Measurements from ENCODE around the gene NLRP1. TPM values are rescaled to one million over a fixed set of nuclear protein-coding genes. Genes with fewer than 3 reads are reported as not detected.

NLRP1 gene
- total RNA-seq, 1 experiment from 2014 or later = 0.57 TPM

GRCh38 chr17:5571281-5571680, 13.0 kb downstream of the NLRP1 start:
- no peak for TF ChIP-seq CTCF (IDR thresholded peaks at IDR 0.05; ENCODE audit: unreplicated experiment)
- no peak overlapping the region for H3K4me3 Mint-ChIP-seq (ENCODE audit: low read depth, unreplicated experiment)
- H3K36me3 Mint-ChIP-seq (ENCODE audit: insufficient read depth, unreplicated experiment) = no peaks in the 10 kb centered on the region
- CTCF ChIA-PET = no interaction called here
- H3K27ac Mint-ChIP-seq (ENCODE audit: unreplicated experiment) = no peak overlapping the region
- no peaks in the 10 kb centered on the region for H3K9me3 Mint-ChIP-seq (ENCODE audit: low read depth, unreplicated experiment)
- intact Hi-C loops (cut with micrococcal nuclease; ENCODE audit: unreplicated experiment) = no loop called here
- H3K27me3 Mint-ChIP-seq (ENCODE audit: unreplicated experiment) = peaks cover 71% of the 10 kb centered on the region
- no TSS peak for BruUV-seq (replicated peaks)
- no peak for DNase-seq
- no peaks in the 10 kb centered on the region for H3K4me1 Mint-ChIP-seq (ENCODE audit: low read depth, unreplicated experiment)

GRCh38 chr17:5565808-5566207, 18.5 kb downstream of the NLRP1 start:
- no TSS peak for BruUV-seq (replicated peaks)
- Mint-ChIP-seq H3K27ac (ENCODE audit: unreplicated experiment) (no peak overlapping the region), H3K36me3 (ENCODE audit: insufficient read depth, unreplicated experiment) (no peaks in the 10 kb centered on the region), H3K4me3 (ENCODE audit: low read depth, unreplicated experiment) (no peak overlapping the region), H3K27me3 (ENCODE audit: unreplicated experiment) (peaks cover 86% of the 10 kb centered on the region), H3K4me1 (ENCODE audit: low read depth, unreplicated experiment) (no peaks in the 10 kb centered on the region), H3K9me3 (ENCODE audit: low read depth, unreplicated experiment) (no peaks in the 10 kb centered on the region)
- DNase-seq = no peak
- intact Hi-C loops (cut with micrococcal nuclease; ENCODE audit: unreplicated experiment) = no loop called here
- no peak for TF ChIP-seq CTCF (IDR thresholded peaks at IDR 0.05; ENCODE audit: unreplicated experiment)
- CTCF ChIA-PET = no interaction called here

GRCh38 chr17:5563456-5563855, 20.9 kb downstream of the NLRP1 start:
- CTCF ChIA-PET = no interaction called here
- DNase-seq = no peak
- Mint-ChIP-seq H3K4me3 (ENCODE audit: low read depth, unreplicated experiment) (no peak overlapping the region), H3K27ac (ENCODE audit: unreplicated experiment) (no peak overlapping the region), H3K4me1 (ENCODE audit: low read depth, unreplicated experiment) (no peaks in the 10 kb centered on the region), H3K9me3 (ENCODE audit: low read depth, unreplicated experiment) (no peaks in the 10 kb centered on the region), H3K27me3 (ENCODE audit: unreplicated experiment) (peaks cover 76% of the 10 kb centered on the region), H3K36me3 (ENCODE audit: insufficient read depth, unreplicated experiment) (no peaks in the 10 kb centered on the region)
- no TSS peak for BruUV-seq (replicated peaks)
- intact Hi-C loops (cut with micrococcal nuclease; ENCODE audit: unreplicated experiment) = no loop called here
- TF ChIP-seq CTCF (IDR thresholded peaks at IDR 0.05; ENCODE audit: unreplicated experiment) = no peak

GRCh38 chr17:5562661-5563360, 21.5 kb downstream of the NLRP1 start:
- H3K27ac Mint-ChIP-seq (ENCODE audit: unreplicated experiment) = no peak overlapping the region
- intact Hi-C loops (cut with micrococcal nuclease; ENCODE audit: unreplicated experiment) = no loop called here
- CTCF ChIA-PET = no interaction called here
- no peaks in the 10 kb centered on the region for H3K9me3 Mint-ChIP-seq (ENCODE audit: low read depth, unreplicated experiment)
- TF ChIP-seq CTCF (IDR thresholded peaks at IDR 0.05; ENCODE audit: unreplicated experiment) = no peak
- H3K4me3 Mint-ChIP-seq (ENCODE audit: low read depth, unreplicated experiment) = no peak overlapping the region
- DNase-seq = no peak
- BruUV-seq (replicated peaks) = no TSS peak
- no peaks in the 10 kb centered on the region for H3K36me3 Mint-ChIP-seq (ENCODE audit: insufficient read depth, unreplicated experiment)
- peaks cover 76% of the 10 kb centered on the region for H3K27me3 Mint-ChIP-seq (ENCODE audit: unreplicated experiment)
- peaks cover 2% of the 10 kb centered on the region for H3K4me1 Mint-ChIP-seq (ENCODE audit: low read depth, unreplicated experiment)

Data from Calu3 (cell line).